ENCODE measurements around the gene DSCAM. TPM values are rescaled to one million over a fixed set of nuclear protein-coding genes. Genes with fewer than 3 reads are reported as not detected.

The DSCAM gene
- total and polyA plus RNA-seq, 10 donors: 0.02 to 2.7 (median 2.0) TPM

GRCh38 chr21:40575976-40576375 lies 271.0 kb downstream of the DSCAM start:
- intact Hi-C loops (cut with DNase I; ENCODE audit: low total_unique reads): no loop called here
- Histone ChIP-seq H3K4me3 (no peak overlapping the region), H3K27me3 (replicated peaks in 1 of 7) (no peaks in the 10 kb centered on the region), H3K4me1 (no peaks in the 10 kb centered on the region), H3K9me3 (peaks cover 0 to 11% (median 0%) of the 10 kb centered on the region in 8 donors), H3K27ac (no peak overlapping the region), H3K36me3 (no peaks in the 10 kb centered on the region)
- DNase-seq: no peak
- TF ChIP-seq, protein P1, sequence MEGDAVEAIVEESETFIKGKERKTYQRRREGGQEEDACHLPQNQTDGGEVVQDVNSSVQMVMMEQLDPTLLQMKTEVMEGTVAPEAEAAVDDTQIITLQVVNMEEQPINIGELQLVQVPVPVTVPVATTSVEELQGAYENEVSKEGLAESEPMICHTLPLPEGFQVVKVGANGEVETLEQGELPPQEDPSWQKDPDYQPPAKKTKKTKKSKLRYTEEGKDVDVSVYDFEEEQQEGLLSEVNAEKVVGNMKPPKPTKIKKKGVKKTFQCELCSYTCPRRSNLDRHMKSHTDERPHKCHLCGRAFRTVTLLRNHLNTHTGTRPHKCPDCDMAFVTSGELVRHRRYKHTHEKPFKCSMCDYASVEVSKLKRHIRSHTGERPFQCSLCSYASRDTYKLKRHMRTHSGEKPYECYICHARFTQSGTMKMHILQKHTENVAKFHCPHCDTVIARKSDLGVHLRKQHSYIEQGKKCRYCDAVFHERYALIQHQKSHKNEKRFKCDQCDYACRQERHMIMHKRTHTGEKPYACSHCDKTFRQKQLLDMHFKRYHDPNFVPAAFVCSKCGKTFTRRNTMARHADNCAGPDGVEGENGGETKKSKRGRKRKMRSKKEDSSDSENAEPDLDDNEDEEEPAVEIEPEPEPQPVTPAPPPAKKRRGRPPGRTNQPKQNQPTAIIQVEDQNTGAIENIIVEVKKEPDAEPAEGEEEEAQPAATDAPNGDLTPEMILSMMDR (IDR thresholded peaks at IDR 0.05 in 8 of 11, conservative IDR thresholded peaks at IDR 0.05 in 3 of 11): no peak
- TF ChIP-seq POLR2AphosphoS5 (IDR thresholded peaks at IDR 0.05) (no peak), POLR2A (IDR thresholded peaks at IDR 0.05) (no peak)

GRCh38 chr21:40569357-40569756 lies 277.6 kb downstream of the DSCAM start:
- no peaks in the 10 kb centered on the region for H3K4me1 ChIP-seq
- no peak overlapping the region for H3K4me3 ChIP-seq
- no peak overlapping the region for H3K27ac ChIP-seq
- peaks cover 0 to 11% (median 0%) of the 10 kb centered on the region in 8 donors for H3K9me3 ChIP-seq
- intact Hi-C loops (cut with DNase I; ENCODE audit: low total_unique reads): no loop called here
- H3K27me3 ChIP-seq (replicated peaks in 1 of 7): no peaks in the 10 kb centered on the region
- TF ChIP-seq, protein P1 (IDR thresholded peaks at IDR 0.05 in 8 of 11, conservative IDR thresholded peaks at IDR 0.05 in 3 of 11): no peak
- TF ChIP-seq POLR2A (IDR thresholded peaks at IDR 0.05) (no peak), POLR2AphosphoS5 (IDR thresholded peaks at IDR 0.05) (no peak)
- 65 to 81% (median 78%) methylated on average over 7 of the region's 7 CpGs for WGBS, 5 donors
- DNase-seq: no peak
- H3K36me3 ChIP-seq: no peaks in the 10 kb centered on the region

- H3K27me3 ChIP-seq (replicated peaks in 1 of 7): no peaks in the 10 kb centered on the region
- 18 to 40% (median 33%) methylated on average over 1 of the region's 1 CpG for WGBS, 5 donors
- DNase-seq: no peak
- H3K9me3 ChIP-seq: peaks cover 0 to 11% (median 0%) of the 10 kb centered on the region in 8 donors
- H3K27ac ChIP-seq: no peak overlapping the region
- H3K4me1 ChIP-seq: no peaks in the 10 kb centered on the region
- H3K36me3 ChIP-seq: no peaks in the 10 kb centered on the region
- no peak for TF ChIP-seq POLR2AphosphoS5 (IDR thresholded peaks at IDR 0.05)
- TF ChIP-seq POLR2A (IDR thresholded peaks at IDR 0.05): no peak
- TF ChIP-seq, protein P1 (IDR thresholded peaks at IDR 0.05 in 8 of 11, conservative IDR thresholded peaks at IDR 0.05 in 3 of 11): no peak
- intact Hi-C loops (cut with DNase I; ENCODE audit: low total_unique reads): no loop called here
- no peak overlapping the region for H3K4me3 ChIP-seq
Measured at GRCh38 chr21:40568807-40569206, 278.2 kb downstream of the DSCAM start.

- WGBS, 5 donors: 53 to 82% (median 69%) methylated on average over 3 of the region's 3 CpGs
- DNase-seq: no peak
- Histone ChIP-seq H3K36me3 (no peaks in the 10 kb centered on the region), H3K9me3 (peaks cover 0 to 11% (median 0%) of the 10 kb centered on the region in 8 donors), H3K4me3 (no peak overlapping the region), H3K27ac (no peak overlapping the region), H3K4me1 (no peaks in the 10 kb centered on the region), H3K27me3 (replicated peaks in 1 of 7) (no peaks in the 10 kb centered on the region)
- intact Hi-C loops (cut with DNase I; ENCODE audit: low total_unique reads): no loop called here
- TF ChIP-seq POLR2AphosphoS5 (IDR thresholded peaks at IDR 0.05): no peak
- TF ChIP-seq POLR2A (IDR thresholded peaks at IDR 0.05): no peak
- TF ChIP-seq, protein P1 (IDR thresholded peaks at IDR 0.05 in 8 of 11, conservative IDR thresholded peaks at IDR 0.05 in 3 of 11): no peak
Measured at GRCh38 chr21:40567501-40567900, 279.5 kb downstream of the DSCAM start.

All from spleen (tissue), 11 donors.